Keratinocyte (primary cell): ENCODE measurements around the gene NCBP3. TPM values are rescaled to one million over a fixed set of nuclear protein-coding genes. Genes with fewer than 3 reads are reported as not detected.

Experiments used
- DNase-seq: peaks from one replicate; pipeline ENCODE4 v3.0.0-alpha.2; 2011; ENCODE audit warnings: low read depth, missing footprints, low spot score
- FAIRE-seq: peaks from 2 replicates; lab custom pipeline; 2011; peaks lifted over from hg19 to GRCh38; lab: Jason Lieb, UNC
- H2AFZ ChIP-seq: 2 replicates; pipeline ENCODE4 v1.6.0; 2012; ENCODE audit warnings: low read length, control low read depth, inconsistent platforms; ENCODE audit not compliant: control insufficient read depth
- H3K27ac ChIP-seq: 2 replicates; pipeline ENCODE4 v1.5.1; 2011; ENCODE audit warnings: low read length; ENCODE audit not compliant: control insufficient read depth, insufficient read depth
- H3K27me3 ChIP-seq: 3 replicates; pipeline ENCODE4 v1.6.0; 2011; ENCODE audit warnings: low read length; ENCODE audit not compliant: control insufficient read depth, insufficient read depth; ENCODE audit errors: extremely low read depth
- H3K36me3 ChIP-seq, 2 experiments: 2 replicates in 1 of 2; 3 replicates in 1 of 2; pipeline ENCODE4 v1.5.1; 2011; ENCODE audit warnings: low read length in 2 of 2, mild to moderate bottlenecking in 1 of 2; ENCODE audit not compliant: control insufficient read depth in 2 of 2, insufficient read depth in 2 of 2; ENCODE audit errors: extremely low read depth in 1 of 2
- H3K4me1 ChIP-seq: 3 replicates; pipeline ENCODE4 v1.5.1; 2011; ENCODE audit warnings: low read length; ENCODE audit not compliant: control insufficient read depth, insufficient read depth; ENCODE audit errors: extremely low read depth
- H3K4me2 ChIP-seq: 3 replicates; pipeline ENCODE4 v1.6.0; 2011; ENCODE audit warnings: low read depth, low read length; ENCODE audit not compliant: control insufficient read depth, insufficient read depth; ENCODE audit errors: extremely low read depth
- H3K4me3 ChIP-seq, 3 experiments: fragments of 200-600 bp in 1 of 3; sonication (generic) in 1 of 3; 2 replicates in 2 of 3; 3 replicates in 1 of 3; pipeline ENCODE4 v1.5.1; 2011 to 2016; ENCODE audit warnings: low read length in 3 of 3, mild to moderate bottlenecking in 3 of 3, control low read depth in 2 of 3, inconsistent platforms in 1 of 3, low read depth in 1 of 3, mixed read lengths in 1 of 3, mixed run types in 1 of 3, moderate library complexity in 1 of 3; ENCODE audit not compliant: control insufficient read depth in 2 of 3, insufficient read depth in 2 of 3; ENCODE audit errors: extremely low read depth in 1 of 3
- H3K79me2 ChIP-seq: 2 replicates; pipeline ENCODE4 v1.6.0; 2012; ENCODE audit warnings: low read length; ENCODE audit not compliant: control insufficient read depth, insufficient read depth
- H3K9ac ChIP-seq: 3 replicates; pipeline ENCODE4 v1.6.0; 2011; ENCODE audit warnings: low read length; ENCODE audit not compliant: control insufficient read depth, insufficient read depth; ENCODE audit errors: extremely low read depth
- H3K9me1 ChIP-seq: 3 replicates; pipeline ENCODE4 v1.6.0; 2011; ENCODE audit warnings: low read length; ENCODE audit not compliant: control insufficient read depth, insufficient read depth; ENCODE audit errors: extremely low read depth
- H3K9me3 ChIP-seq: 2 replicates; pipeline ENCODE4 v1.5.1; 2012; ENCODE audit warnings: low read depth, low read length; ENCODE audit not compliant: control insufficient read depth
- H4K20me1 ChIP-seq: 3 replicates; pipeline ENCODE4 v1.6.0; 2011; ENCODE audit warnings: low read length; ENCODE audit not compliant: control insufficient read depth, insufficient read depth; ENCODE audit errors: extremely low read depth
- CTCF ChIP-seq, 3 experiments: IDR thresholded peaks in 1 of 3; conservative IDR thresholded peaks in 1 of 3; optimal IDR thresholded peaks in 1 of 3; 2 replicates in 2 of 3; 3 replicates in 1 of 3; pipeline versions ENCODE3 to v1.5.1; 2011; ENCODE audit warnings: low read length in 3 of 3, mild to moderate bottlenecking in 3 of 3, moderate library complexity in 2 of 3, control low read depth in 1 of 3, inconsistent platforms in 1 of 3; ENCODE audit not compliant: insufficient read depth in 2 of 3; ENCODE audit errors: extremely low read depth in 1 of 3
- EZH2 ChIP-seq: IDR thresholded peaks from one replicate; pipeline ENCODE4 v1.6.1; 2012; ENCODE audit warnings: inconsistent platforms, mild to moderate bottlenecking, low read length, moderate library complexity
- dilution Hi-C: fragments of 300-500 bp; cut with MboI; formaldehyde crosslinking; loops from one replicate; pipeline ENCODE4 v1.7.0; 2020; ENCODE audit warnings: low sequenced_read_pairs; ENCODE audit not compliant: extremely low pct_ligation_motif_present
- polyA plus RNA-seq, 5 experiments: library from polyadenylated mRNA; depleted of rRNA in 3 of 5; stranded (reverse) in 3 of 5; stranded (forward) in 1 of 5; unstranded in 1 of 5; fragments of >200 nt; gene quantifications; 1 replicate in 1 of 5; 2 replicates in 3 of 5; 3 replicates in 1 of 5; pipeline versions ENCODE4 v1.2.1 to v1.2.3, GENCODE V29; 2011 to 2012; ENCODE audit warnings: missing spikeins in 2 of 5, low read depth in 1 of 5, low replicate concordance in 1 of 5

NCBP3 gene
- polyA plus RNA-seq, 1 donor (not counting 4 experiments of a cell fraction or from before 2014, with no cell fraction given) = 22.1 TPM

GRCh38 chr17:3804503-3804931 lies 41.5 kb downstream of the NCBP3 start:
- Histone ChIP-seq H3K9me1 (no peaks in the 10 kb centered on the region), H2AFZ (no peak overlapping the region), H3K4me1 (peaks cover 25% of the 10 kb centered on the region), H3K36me3 (peaks cover 3 to 11% of the 10 kb centered on the region in 2 experiments), H3K9ac (no peak overlapping the region), H3K9me3 (no peaks in the 10 kb centered on the region), H4K20me1 (no peaks in the 10 kb centered on the region), H3K27me3 (no peaks in the 10 kb centered on the region), H3K4me3 (no peak overlapping the region), H3K4me2 (no peak overlapping the region), H3K27ac (no peak overlapping the region), H3K79me2 (no peaks in the 10 kb centered on the region)
- FAIRE-seq (no peak), DNase-seq (no peak)
- TF ChIP-seq EZH2 (no peak), CTCF (optimal IDR thresholded peaks at IDR 0.05 in 1 of 3, IDR thresholded peaks at IDR 0.05 in 1 of 3, conservative IDR thresholded peaks at IDR 0.05 in 1 of 3; ENCODE audit: extremely low read depth in 1 of 3, insufficient read depth in 2 of 3, low read length in 3 of 3) (no peak)
- dilution Hi-C loops = no loop called here

- FAIRE-seq (no peak), DNase-seq (no peak)
- H3K9ac ChIP-seq = no peak overlapping the region
- no peaks in the 10 kb centered on the region for H3K79me2 ChIP-seq
- H4K20me1 ChIP-seq = no peaks in the 10 kb centered on the region
- H3K9me3 ChIP-seq = no peaks in the 10 kb centered on the region
- no peak for TF ChIP-seq EZH2
- dilution Hi-C loops = no loop called here
- H3K9me1 ChIP-seq = no peaks in the 10 kb centered on the region
- H3K27ac ChIP-seq = no peak overlapping the region
- peaks cover 3 to 11% of the 10 kb centered on the region in 2 experiments for H3K36me3 ChIP-seq
- no peak overlapping the region for H2AFZ ChIP-seq
- peaks cover 17% of the 10 kb centered on the region for H3K4me1 ChIP-seq
- no peak overlapping the region for H3K4me3 ChIP-seq
- H3K4me2 ChIP-seq = no peak overlapping the region
- H3K27me3 ChIP-seq = no peaks in the 10 kb centered on the region
Measured at GRCh38 chr17:3803308-3803640, 42.8 kb downstream of the NCBP3 start.
